Measurements from ENCODE around the gene CTLA4.

Gene CTLA4

GRCh38 chr2:203909261-203909967 is 41.8 kb downstream of the CTLA4 start:
- no peaks in the 10 kb centered on the region for H3K36me3 ChIP-seq (replicated peaks; ENCODE audit: low read depth, low read length)
- H3K4me1 ChIP-seq (ENCODE audit: low read length): peaks cover 35% of the 10 kb centered on the region
- H3K4me3 ChIP-seq (ENCODE audit: low read length): peak overlapping the region; percentile 70
- peak overlapping the region; percentile 41 for H3K9ac ChIP-seq (ENCODE audit: low read length)
- no peak overlapping the region for H2AFZ ChIP-seq (ENCODE audit: low read depth, low read length)
- no peaks in the 10 kb centered on the region for H3K79me2 ChIP-seq (ENCODE audit: low read length)
- H4K20me1 ChIP-seq (ENCODE audit: insufficient read depth, low read length): no peaks in the 10 kb centered on the region
- peak overlapping the region; percentile 79 for H3K4me2 ChIP-seq (ENCODE audit: low read length)
- H3K27me3 ChIP-seq (ENCODE audit: low read depth, low read length): peaks cover 13% of the 10 kb centered on the region
- no peaks in the 10 kb centered on the region for H3K9me3 ChIP-seq (ENCODE audit: insufficient read depth, low read length)
- H3K27ac ChIP-seq (ENCODE audit: low read length): peak overlapping the region; percentile 55
- TF ChIP-seq EZH2phosphoT487 (IDR thresholded peaks at IDR 0.05; ENCODE audit: low read depth) (no peak), CTCF (IDR thresholded peaks at IDR 0.05; ENCODE audit: low read depth, low read length) (peak; percentile 87)

GRCh38 chr2:203909974-203910373 is 42.4 kb downstream of the CTLA4 start:
- H3K36me3 ChIP-seq (replicated peaks; ENCODE audit: low read depth, low read length): no peaks in the 10 kb centered on the region
- no peak overlapping the region for H2AFZ ChIP-seq (ENCODE audit: low read depth, low read length)
- peaks cover 41% of the 10 kb centered on the region for H3K4me1 ChIP-seq (ENCODE audit: low read length)
- no peaks in the 10 kb centered on the region for H3K79me2 ChIP-seq (ENCODE audit: low read length)
- H3K4me2 ChIP-seq (ENCODE audit: low read length): peak overlapping the region; percentile 79
- H3K9ac ChIP-seq (ENCODE audit: low read length): peak overlapping the region; percentile 41
- no peaks in the 10 kb centered on the region for H4K20me1 ChIP-seq (ENCODE audit: insufficient read depth, low read length)
- H3K4me3 ChIP-seq (ENCODE audit: low read length): peak overlapping the region; percentile 70
- TF ChIP-seq EZH2phosphoT487 (IDR thresholded peaks at IDR 0.05; ENCODE audit: low read depth): no peak
- H3K9me3 ChIP-seq (ENCODE audit: insufficient read depth, low read length): no peaks in the 10 kb centered on the region
- no peak overlapping the region for H3K27ac ChIP-seq (ENCODE audit: low read length)
- peaks cover 13% of the 10 kb centered on the region for H3K27me3 ChIP-seq (ENCODE audit: low read depth, low read length)

GRCh38 chr2:203913947-203914346 is 46.4 kb downstream of the CTLA4 start:
- Histone ChIP-seq H3K79me2 (ENCODE audit: low read length) (no peaks in the 10 kb centered on the region), H3K27me3 (ENCODE audit: low read depth, low read length) (peaks cover 13% of the 10 kb centered on the region), H3K4me3 (ENCODE audit: low read length) (peak overlapping the region; percentile 49), H3K36me3 (replicated peaks; ENCODE audit: low read depth, low read length) (no peaks in the 10 kb centered on the region), H3K9me3 (ENCODE audit: insufficient read depth, low read length) (no peaks in the 10 kb centered on the region), H3K4me2 (ENCODE audit: low read length) (peak overlapping the region; percentile 79), H3K4me1 (ENCODE audit: low read length) (peaks cover 33% of the 10 kb centered on the region), H3K9ac (ENCODE audit: low read length) (no peak overlapping the region), H3K27ac (ENCODE audit: low read length) (no peak overlapping the region), H2AFZ (ENCODE audit: low read depth, low read length) (0 out of 2 replicates have a peak overlapping the region, but pooled peaks have one; percentile 14), H4K20me1 (ENCODE audit: insufficient read depth, low read length) (no peaks in the 10 kb centered on the region)
- TF ChIP-seq EZH2phosphoT487 (IDR thresholded peaks at IDR 0.05; ENCODE audit: low read depth) (no peak), CTCF (IDR thresholded peaks at IDR 0.05; ENCODE audit: low read depth, low read length) (no peak)

GRCh38 chr2:203914546-203915182 is 47.1 kb downstream of the CTLA4 start:
- peak overlapping the region; percentile 30; the same call in 1 of the 2 replicates for H2AFZ ChIP-seq (ENCODE audit: low read depth, low read length)
- peaks cover 26% of the 10 kb centered on the region for H3K4me1 ChIP-seq (ENCODE audit: low read length)
- no peak for TF ChIP-seq EZH2phosphoT487 (IDR thresholded peaks at IDR 0.05; ENCODE audit: low read depth)
- no peak for TF ChIP-seq CTCF (IDR thresholded peaks at IDR 0.05; ENCODE audit: low read depth, low read length)
- no peaks in the 10 kb centered on the region for H4K20me1 ChIP-seq (ENCODE audit: insufficient read depth, low read length)
- H3K4me3 ChIP-seq (ENCODE audit: low read length): peak overlapping the region; percentile 49
- H3K9me3 ChIP-seq (ENCODE audit: insufficient read depth, low read length): no peaks in the 10 kb centered on the region
- no peak overlapping the region; the same call in 1 of the 2 replicates for H3K9ac ChIP-seq (ENCODE audit: low read length)
- no peaks in the 10 kb centered on the region for H3K79me2 ChIP-seq (ENCODE audit: low read length)
- peak overlapping the region; percentile 79 for H3K4me2 ChIP-seq (ENCODE audit: low read length)
- peaks cover 13% of the 10 kb centered on the region for H3K27me3 ChIP-seq (ENCODE audit: low read depth, low read length)
- no peaks in the 10 kb centered on the region for H3K36me3 ChIP-seq (replicated peaks; ENCODE audit: low read depth, low read length)
- H3K27ac ChIP-seq (ENCODE audit: low read length): no peak overlapping the region
